ENCODE data around the gene SERGEF. TPM values are rescaled to one million over a fixed set of nuclear protein-coding genes. Genes with fewer than 3 reads are reported as not detected.

SERGEF gene
- polyA plus RNA-seq, 3 donors = 14.3 to 33.7 (median 33.3) TPM

DNA sequence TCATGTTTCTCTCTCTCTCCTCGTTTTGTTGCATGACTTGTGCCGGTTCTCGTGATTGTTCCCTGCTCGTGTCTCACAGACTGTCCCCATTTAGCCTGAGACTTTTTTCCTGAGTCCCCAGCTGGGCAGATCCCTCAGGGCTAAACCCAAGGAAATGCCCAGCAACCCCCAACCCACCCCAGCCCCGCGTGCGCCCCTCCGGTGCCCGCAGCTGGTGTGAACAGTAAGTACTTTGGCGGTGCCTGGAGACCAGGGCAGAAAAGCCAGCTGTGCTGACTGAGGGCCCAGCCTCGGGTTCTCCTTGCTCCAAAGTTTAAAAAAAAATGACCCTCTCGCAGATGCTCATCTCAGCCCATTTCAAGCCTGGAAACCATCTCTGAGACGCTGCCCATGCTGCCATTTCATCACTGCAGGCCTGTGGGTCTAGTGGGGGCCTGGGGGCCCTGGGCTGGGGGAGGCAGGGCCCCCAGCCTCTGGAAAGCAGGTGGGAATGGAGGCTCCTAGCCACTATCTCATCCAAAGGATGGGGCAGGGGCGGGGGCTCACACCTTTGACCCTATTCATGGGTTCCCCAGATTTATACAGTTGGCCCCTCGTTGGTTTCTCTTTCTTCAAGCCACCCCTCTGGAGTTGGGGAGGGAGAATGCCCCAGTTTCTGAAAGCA is 236.5 kb downstream of the SERGEF start:
- no peak overlapping the region for H3K4me2 ChIP-seq (replicated peaks; ENCODE audit: extremely low read depth, low read length, poor library complexity, severe bottlenecking)
- no peak overlapping the region for H2AFZ ChIP-seq (ENCODE audit: insufficient read depth, low read depth, low read length, poor library complexity, severe bottlenecking)
- no peaks in the 10 kb centered on the region for H3K27me3 ChIP-seq (ENCODE audit: control insufficient read depth in 2 of 2, insufficient read depth in 2 of 2, low read length in 2 of 2)
- H3K4me3 ChIP-seq (replicated peaks in 1 of 3; ENCODE audit: low read depth in 2 of 3, low read length in 3 of 3) = no peak overlapping the region
- no peaks in the 10 kb centered on the region for H3K79me2 ChIP-seq (ENCODE audit: insufficient read depth, low read length)
- H3K36me3 Mint-ChIP-seq = no peaks in the 10 kb centered on the region
- H3K4me3 Mint-ChIP-seq = no peak overlapping the region
- H3K27ac Mint-ChIP-seq = no peak overlapping the region
- H3K9me3 ChIP-seq (replicated peaks in 1 of 2; ENCODE audit: control insufficient read depth in 1 of 2, insufficient read depth in 1 of 2, low read length in 2 of 2) = no peaks in the 10 kb centered on the region
- no peaks in the 10 kb centered on the region for H3K4me1 ChIP-seq (ENCODE audit: control insufficient read depth in 1 of 2, insufficient read depth in 2 of 2, low read length in 2 of 2)
- peaks cover 0 to 8% (median 0%) of the 10 kb centered on the region in 3 donors for H3K27me3 Mint-ChIP-seq (ENCODE audit: low read depth in 3 of 3)
- H3K9me3 Mint-ChIP-seq = peaks cover 0 to 2% (median 0%) of the 10 kb centered on the region in 7 donors
- H3K4me1 Mint-ChIP-seq = no peaks in the 10 kb centered on the region
- 88% methylated on average over 11 of the region's 15 CpGs for WGBS (ENCODE audit: insufficient coverage)
- H4K20me1 ChIP-seq (ENCODE audit: insufficient read depth, low read length) = no peaks in the 10 kb centered on the region
- DNase-seq = no peak
- H3K9ac ChIP-seq (ENCODE audit: insufficient read depth, low read length, poor library complexity, severe bottlenecking) = no peak overlapping the region
- intact Hi-C loops (cut with micrococcal nuclease) = no loop called here
- TF ChIP-seq, protein P1, sequence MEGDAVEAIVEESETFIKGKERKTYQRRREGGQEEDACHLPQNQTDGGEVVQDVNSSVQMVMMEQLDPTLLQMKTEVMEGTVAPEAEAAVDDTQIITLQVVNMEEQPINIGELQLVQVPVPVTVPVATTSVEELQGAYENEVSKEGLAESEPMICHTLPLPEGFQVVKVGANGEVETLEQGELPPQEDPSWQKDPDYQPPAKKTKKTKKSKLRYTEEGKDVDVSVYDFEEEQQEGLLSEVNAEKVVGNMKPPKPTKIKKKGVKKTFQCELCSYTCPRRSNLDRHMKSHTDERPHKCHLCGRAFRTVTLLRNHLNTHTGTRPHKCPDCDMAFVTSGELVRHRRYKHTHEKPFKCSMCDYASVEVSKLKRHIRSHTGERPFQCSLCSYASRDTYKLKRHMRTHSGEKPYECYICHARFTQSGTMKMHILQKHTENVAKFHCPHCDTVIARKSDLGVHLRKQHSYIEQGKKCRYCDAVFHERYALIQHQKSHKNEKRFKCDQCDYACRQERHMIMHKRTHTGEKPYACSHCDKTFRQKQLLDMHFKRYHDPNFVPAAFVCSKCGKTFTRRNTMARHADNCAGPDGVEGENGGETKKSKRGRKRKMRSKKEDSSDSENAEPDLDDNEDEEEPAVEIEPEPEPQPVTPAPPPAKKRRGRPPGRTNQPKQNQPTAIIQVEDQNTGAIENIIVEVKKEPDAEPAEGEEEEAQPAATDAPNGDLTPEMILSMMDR (IDR thresholded peaks at IDR 0.05) = no peak
- H3K27ac ChIP-seq (ENCODE audit: low read depth in 1 of 2, low read length in 2 of 2) = no peak overlapping the region
- no peaks in the 10 kb centered on the region for H3K36me3 ChIP-seq (replicated peaks in 1 of 2; ENCODE audit: control insufficient read depth in 1 of 2, insufficient read depth in 2 of 2, low read length in 2 of 2)

DNA sequence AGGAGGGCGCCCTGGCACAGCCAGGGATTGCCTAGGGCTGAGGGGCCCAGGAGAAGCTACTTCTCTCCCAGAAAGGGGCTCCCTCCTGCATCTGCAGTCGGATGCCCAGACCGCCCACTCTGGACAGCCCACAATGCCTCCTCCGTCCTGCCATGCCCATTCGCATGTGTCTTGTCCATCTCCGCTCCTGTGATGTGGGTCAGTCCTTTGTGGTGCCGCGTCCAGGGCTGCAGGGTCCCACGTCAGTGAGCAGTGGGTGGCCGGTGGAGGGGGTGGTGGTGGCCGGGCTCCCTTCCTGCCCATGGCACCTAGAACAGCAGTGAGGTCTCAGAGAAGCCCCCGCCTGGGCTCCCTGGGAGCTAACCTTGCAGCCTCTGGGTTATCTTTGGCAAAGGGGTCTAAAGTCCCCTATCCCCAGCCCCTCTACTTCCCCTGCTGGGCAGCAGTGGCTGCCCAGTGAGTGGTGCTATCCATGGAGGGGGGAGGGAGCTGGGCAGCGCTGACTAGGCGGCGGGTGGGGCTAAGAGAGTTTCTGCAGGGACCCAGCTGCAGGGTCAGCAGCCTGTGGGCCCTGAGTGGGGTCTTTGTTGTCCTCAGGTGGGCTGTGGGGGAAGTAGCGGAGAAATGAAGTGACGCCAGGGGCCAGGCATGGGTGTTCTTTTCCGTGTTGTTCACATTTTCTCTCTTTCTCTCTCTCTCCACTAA is 237.2 kb downstream of the SERGEF start:
- no peak overlapping the region for H3K4me3 ChIP-seq (replicated peaks in 1 of 3; ENCODE audit: low read depth in 2 of 3, low read length in 3 of 3)
- no peaks in the 10 kb centered on the region for H3K36me3 ChIP-seq (replicated peaks in 1 of 2; ENCODE audit: control insufficient read depth in 1 of 2, insufficient read depth in 2 of 2, low read length in 2 of 2)
- no peak overlapping the region for H3K4me3 Mint-ChIP-seq
- no peak overlapping the region for H3K27ac Mint-ChIP-seq
- peaks cover 0 to 6% (median 0%) of the 10 kb centered on the region in 3 donors for H3K27me3 Mint-ChIP-seq (ENCODE audit: low read depth in 3 of 3)
- whole genome bisulfite sequencing (ENCODE audit: insufficient coverage) = 96% methylated on average over 9 of the region's 18 CpGs
- H2AFZ ChIP-seq (ENCODE audit: insufficient read depth, low read depth, low read length, poor library complexity, severe bottlenecking) = no peak overlapping the region
- no peaks in the 10 kb centered on the region for H3K9me3 ChIP-seq (replicated peaks in 1 of 2; ENCODE audit: control insufficient read depth in 1 of 2, insufficient read depth in 1 of 2, low read length in 2 of 2)
- H3K36me3 Mint-ChIP-seq = no peaks in the 10 kb centered on the region
- no peaks in the 10 kb centered on the region for H3K4me1 Mint-ChIP-seq
- H3K4me2 ChIP-seq (replicated peaks; ENCODE audit: extremely low read depth, low read length, poor library complexity, severe bottlenecking) = no peak overlapping the region
- H3K9ac ChIP-seq (ENCODE audit: insufficient read depth, low read length, poor library complexity, severe bottlenecking) = no peak overlapping the region
- no peaks in the 10 kb centered on the region for H3K79me2 ChIP-seq (ENCODE audit: insufficient read depth, low read length)
- no peaks in the 10 kb centered on the region for H3K27me3 ChIP-seq (ENCODE audit: control insufficient read depth in 2 of 2, insufficient read depth in 2 of 2, low read length in 2 of 2)
- no peaks in the 10 kb centered on the region for H3K4me1 ChIP-seq (ENCODE audit: control insufficient read depth in 1 of 2, insufficient read depth in 2 of 2, low read length in 2 of 2)
- H3K27ac ChIP-seq (ENCODE audit: low read depth in 1 of 2, low read length in 2 of 2) = no peak overlapping the region
- no peaks in the 10 kb centered on the region for H4K20me1 ChIP-seq (ENCODE audit: insufficient read depth, low read length)
- TF ChIP-seq, protein P1 (IDR thresholded peaks at IDR 0.05) = no peak
- no peak for DNase-seq
- H3K9me3 Mint-ChIP-seq = peaks cover 0 to 2% (median 0%) of the 10 kb centered on the region in 7 donors
- intact Hi-C loops (cut with micrococcal nuclease) = no loop called here

Measured in CD14-positive monocyte (primary cell).